Neural cell (in vitro differentiated cells): ENCODE results near the gene C11orf21. TPM values are rescaled to one million over a fixed set of nuclear protein-coding genes. Genes with fewer than 3 reads are reported as not detected.

ENCODE experiments used
- H2AFZ ChIP-seq: fragments of 200-600, 300-800 bp; sonication (generic), shearing (Covaris generic); 2 replicates; pipeline ENCODE4 v1.6.0; 2014; ENCODE audit warnings: low read depth, mild to moderate bottlenecking, antibody characterized with exemption, low read length, moderate library complexity
- H3F3A ChIP-seq: fragments of 200-600 bp; shearing (Covaris generic); 2 replicates; pipeline ENCODE4 v1.6.1; 2016; ENCODE audit warnings: mild to moderate bottlenecking, moderate library complexity, mixed read lengths, antibody characterized with exemption, low read length; ENCODE audit not compliant: insufficient read depth, poor library complexity, severe bottlenecking
- H3K27ac ChIP-seq: fragments of 200-600, 300-800 bp; sonication (generic), shearing (Covaris generic); 2 replicates; pipeline ENCODE4 v1.5.1; 2014; ENCODE audit warnings: mild to moderate bottlenecking, low read length, moderate library complexity
- H3K27me3 ChIP-seq: fragments of 300-800, 200-600 bp; sonication (generic), shearing (Covaris generic); 2 replicates; pipeline ENCODE4 v1.6.0; 2014; ENCODE audit warnings: mild to moderate bottlenecking, low read depth, low read length, moderate library complexity; ENCODE audit not compliant: insufficient read depth
- H3K36me3 ChIP-seq: fragments of 300-800, 200-600 bp; sonication (generic), shearing (Covaris generic); 2 replicates; pipeline ENCODE4 v1.5.1; 2014; ENCODE audit warnings: mild to moderate bottlenecking, antibody characterized with exemption, low read length, moderate library complexity; ENCODE audit not compliant: insufficient read depth
- H3K4me2 ChIP-seq: fragments of 300-800, 200-600 bp; sonication (generic), shearing (Covaris generic); 2 replicates; pipeline ENCODE4 v1.6.0; 2014; ENCODE audit warnings: mild to moderate bottlenecking, low read length
- H3K4me3 ChIP-seq: fragments of 300-800, 200-600 bp; sonication (generic), shearing (Covaris generic); 2 replicates; pipeline ENCODE4 v1.5.1; 2014; ENCODE audit warnings: mild to moderate bottlenecking, low read length, moderate library complexity
- H3K79me2 ChIP-seq: fragments of 200-600 bp; shearing (Covaris generic); replicated peaks from 2 replicates; pipeline ENCODE4 v1.6.0; 2014; ENCODE audit warnings: mild to moderate bottlenecking, low read length, moderate library complexity; ENCODE audit not compliant: insufficient read depth
- H3K9ac ChIP-seq: fragments of 300-800, 200-600 bp; sonication (generic), shearing (Covaris generic); 2 replicates; pipeline ENCODE4 v1.6.1; 2016; ENCODE audit warnings: mild to moderate bottlenecking, low read length, mixed read lengths
- H3K9me2 ChIP-seq: fragments of 200-600 bp; shearing (Covaris generic); 2 replicates; pipeline ENCODE4 v1.6.1; 2016; ENCODE audit warnings: mild to moderate bottlenecking, low read length, mixed read lengths; ENCODE audit not compliant: insufficient read depth
- H3K9me3 ChIP-seq: fragments of 200-600, 300-800 bp; sonication (generic), shearing (Covaris generic); 2 replicates; pipeline ENCODE4 v1.6.1; 2016; ENCODE audit warnings: mild to moderate bottlenecking, mixed run types, low read length, moderate library complexity, mixed read lengths
- H4K20me1 ChIP-seq: fragments of 200-600 bp; shearing (Covaris generic); 2 replicates; pipeline ENCODE4 v1.6.1; 2016; ENCODE audit warnings: mild to moderate bottlenecking, mixed run types; ENCODE audit not compliant: insufficient read depth
- EP300 ChIP-seq: fragments of 450-650 bp; conservative IDR thresholded peaks from 2 replicates; pipeline ENCODE4 v1.6.1; 2014; ENCODE audit warnings: antibody characterized with exemption, mild to moderate bottlenecking, moderate library complexity; ENCODE audit not compliant: poor library complexity, severe bottlenecking
- EZH2 ChIP-seq: fragments of 200-600, 300-800 bp; shearing (Covaris generic), sonication (generic); IDR thresholded peaks from 2 replicates; pipeline ENCODE4 v1.6.1; 2014; ENCODE audit warnings: antibody characterized with exemption, low read length, borderline replicate concordance, mild to moderate bottlenecking; ENCODE audit not compliant: insufficient read depth, poor library complexity, severe bottlenecking
- MXI1 ChIP-seq: fragments of 450-650 bp; conservative IDR thresholded peaks from 2 replicates; pipeline ENCODE4 v1.6.1; 2014; ENCODE audit warnings: antibody characterized with exemption, mild to moderate bottlenecking; ENCODE audit not compliant: poor library complexity, severe bottlenecking
- POLR2AphosphoS5 ChIP-seq: IDR thresholded peaks from 2 replicates; pipeline ENCODE4 v1.6.1; 2012
- RAD21 ChIP-seq: fragments of 450-650 bp; conservative IDR thresholded peaks from 2 replicates; pipeline ENCODE4 v1.6.1; 2014; ENCODE audit warnings: antibody characterized with exemption, mild to moderate bottlenecking, moderate library complexity
- SMC3 ChIP-seq: fragments of 450-650 bp; conservative IDR thresholded peaks from 2 replicates; pipeline ENCODE4 v1.6.1; 2014; ENCODE audit warnings: antibody characterized with exemption, mild to moderate bottlenecking, moderate library complexity; ENCODE audit not compliant: poor library complexity
- TAF1 ChIP-seq: IDR thresholded peaks from 2 replicates; pipeline ENCODE4 v1.6.1; 2012; ENCODE audit warnings: low read depth
- polyA plus RNA-seq: library from polyadenylated mRNA; depleted of rRNA; stranded (reverse); fragments of >200 nt; gene quantifications from 2 replicates; pipeline ENCODE4 v1.2.3, GENCODE V29; 2014
- TF ChIP-seq, protein P1 (sequence below): fragments of 450-650 bp; IDR thresholded peaks from 2 replicates; pipeline ENCODE4 v1.5.1; 2014; ENCODE audit warnings: antibody characterized with exemption, mild to moderate bottlenecking, moderate library complexity; ENCODE audit not compliant: poor library complexity, severe bottlenecking
- TF ChIP-seq, protein P2 (sequence below): IDR thresholded peaks from 2 replicates; pipeline ENCODE4 v1.6.1; 2012; ENCODE audit warnings: borderline replicate concordance

Gene C11orf21
- polyA plus RNA-seq, 1 donor from 2014 or later = not detected

DNA sequence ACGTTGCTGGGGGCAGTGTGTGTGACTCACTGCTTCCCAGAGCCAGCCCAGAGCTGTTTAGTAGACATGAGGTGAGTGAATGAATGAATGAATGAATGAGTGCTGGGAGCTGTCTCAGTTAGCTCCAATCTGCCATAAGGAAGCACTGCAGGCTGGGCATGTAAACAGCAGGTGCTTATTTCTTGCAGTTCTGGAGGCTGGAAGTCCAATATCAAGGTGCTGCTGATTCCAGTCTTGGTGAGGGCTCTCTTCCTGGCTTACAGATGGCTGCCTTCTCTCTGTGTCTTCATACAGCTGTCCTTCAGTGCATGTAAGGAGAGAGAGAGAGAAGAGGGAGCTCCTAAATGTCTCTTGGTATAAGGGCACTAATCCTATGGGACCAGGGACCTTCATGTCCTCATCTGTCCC lies 4.1 kb downstream of the C11orf21 start:
- TF ChIP-seq, protein P1, sequence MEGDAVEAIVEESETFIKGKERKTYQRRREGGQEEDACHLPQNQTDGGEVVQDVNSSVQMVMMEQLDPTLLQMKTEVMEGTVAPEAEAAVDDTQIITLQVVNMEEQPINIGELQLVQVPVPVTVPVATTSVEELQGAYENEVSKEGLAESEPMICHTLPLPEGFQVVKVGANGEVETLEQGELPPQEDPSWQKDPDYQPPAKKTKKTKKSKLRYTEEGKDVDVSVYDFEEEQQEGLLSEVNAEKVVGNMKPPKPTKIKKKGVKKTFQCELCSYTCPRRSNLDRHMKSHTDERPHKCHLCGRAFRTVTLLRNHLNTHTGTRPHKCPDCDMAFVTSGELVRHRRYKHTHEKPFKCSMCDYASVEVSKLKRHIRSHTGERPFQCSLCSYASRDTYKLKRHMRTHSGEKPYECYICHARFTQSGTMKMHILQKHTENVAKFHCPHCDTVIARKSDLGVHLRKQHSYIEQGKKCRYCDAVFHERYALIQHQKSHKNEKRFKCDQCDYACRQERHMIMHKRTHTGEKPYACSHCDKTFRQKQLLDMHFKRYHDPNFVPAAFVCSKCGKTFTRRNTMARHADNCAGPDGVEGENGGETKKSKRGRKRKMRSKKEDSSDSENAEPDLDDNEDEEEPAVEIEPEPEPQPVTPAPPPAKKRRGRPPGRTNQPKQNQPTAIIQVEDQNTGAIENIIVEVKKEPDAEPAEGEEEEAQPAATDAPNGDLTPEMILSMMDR = no peak
- TF ChIP-seq POLR2AphosphoS5 (no peak), MXI1 (no peak), EP300 (no peak), SMC3 (no peak), RAD21 (no peak), TAF1 (no peak), EZH2 (no peak)
- TF ChIP-seq, protein P2, sequence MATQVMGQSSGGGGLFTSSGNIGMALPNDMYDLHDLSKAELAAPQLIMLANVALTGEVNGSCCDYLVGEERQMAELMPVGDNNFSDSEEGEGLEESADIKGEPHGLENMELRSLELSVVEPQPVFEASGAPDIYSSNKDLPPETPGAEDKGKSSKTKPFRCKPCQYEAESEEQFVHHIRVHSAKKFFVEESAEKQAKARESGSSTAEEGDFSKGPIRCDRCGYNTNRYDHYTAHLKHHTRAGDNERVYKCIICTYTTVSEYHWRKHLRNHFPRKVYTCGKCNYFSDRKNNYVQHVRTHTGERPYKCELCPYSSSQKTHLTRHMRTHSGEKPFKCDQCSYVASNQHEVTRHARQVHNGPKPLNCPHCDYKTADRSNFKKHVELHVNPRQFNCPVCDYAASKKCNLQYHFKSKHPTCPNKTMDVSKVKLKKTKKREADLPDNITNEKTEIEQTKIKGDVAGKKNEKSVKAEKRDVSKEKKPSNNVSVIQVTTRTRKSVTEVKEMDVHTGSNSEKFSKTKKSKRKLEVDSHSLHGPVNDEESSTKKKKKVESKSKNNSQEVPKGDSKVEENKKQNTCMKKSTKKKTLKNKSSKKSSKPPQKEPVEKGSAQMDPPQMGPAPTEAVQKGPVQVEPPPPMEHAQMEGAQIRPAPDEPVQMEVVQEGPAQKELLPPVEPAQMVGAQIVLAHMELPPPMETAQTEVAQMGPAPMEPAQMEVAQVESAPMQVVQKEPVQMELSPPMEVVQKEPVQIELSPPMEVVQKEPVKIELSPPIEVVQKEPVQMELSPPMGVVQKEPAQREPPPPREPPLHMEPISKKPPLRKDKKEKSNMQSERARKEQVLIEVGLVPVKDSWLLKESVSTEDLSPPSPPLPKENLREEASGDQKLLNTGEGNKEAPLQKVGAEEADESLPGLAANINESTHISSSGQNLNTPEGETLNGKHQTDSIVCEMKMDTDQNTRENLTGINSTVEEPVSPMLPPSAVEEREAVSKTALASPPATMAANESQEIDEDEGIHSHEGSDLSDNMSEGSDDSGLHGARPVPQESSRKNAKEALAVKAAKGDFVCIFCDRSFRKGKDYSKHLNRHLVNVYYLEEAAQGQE = no peak
- H3K9ac ChIP-seq = no peak overlapping the region
- H3K9me3 ChIP-seq = no peaks in the 10 kb centered on the region
- no peaks in the 10 kb centered on the region for H3K9me2 ChIP-seq
- no peak overlapping the region for H3K27ac ChIP-seq
- no peak overlapping the region for H3K4me3 ChIP-seq
- no peak overlapping the region for H3K4me2 ChIP-seq
- no peak overlapping the region for H2AFZ ChIP-seq
- H3K27me3 ChIP-seq = no peaks in the 10 kb centered on the region
- no peaks in the 10 kb centered on the region for H3K36me3 ChIP-seq
- H3F3A ChIP-seq = no peaks in the 10 kb centered on the region
- H3K79me2 ChIP-seq = no peaks in the 10 kb centered on the region
- no peaks in the 10 kb centered on the region for H4K20me1 ChIP-seq

DNA sequence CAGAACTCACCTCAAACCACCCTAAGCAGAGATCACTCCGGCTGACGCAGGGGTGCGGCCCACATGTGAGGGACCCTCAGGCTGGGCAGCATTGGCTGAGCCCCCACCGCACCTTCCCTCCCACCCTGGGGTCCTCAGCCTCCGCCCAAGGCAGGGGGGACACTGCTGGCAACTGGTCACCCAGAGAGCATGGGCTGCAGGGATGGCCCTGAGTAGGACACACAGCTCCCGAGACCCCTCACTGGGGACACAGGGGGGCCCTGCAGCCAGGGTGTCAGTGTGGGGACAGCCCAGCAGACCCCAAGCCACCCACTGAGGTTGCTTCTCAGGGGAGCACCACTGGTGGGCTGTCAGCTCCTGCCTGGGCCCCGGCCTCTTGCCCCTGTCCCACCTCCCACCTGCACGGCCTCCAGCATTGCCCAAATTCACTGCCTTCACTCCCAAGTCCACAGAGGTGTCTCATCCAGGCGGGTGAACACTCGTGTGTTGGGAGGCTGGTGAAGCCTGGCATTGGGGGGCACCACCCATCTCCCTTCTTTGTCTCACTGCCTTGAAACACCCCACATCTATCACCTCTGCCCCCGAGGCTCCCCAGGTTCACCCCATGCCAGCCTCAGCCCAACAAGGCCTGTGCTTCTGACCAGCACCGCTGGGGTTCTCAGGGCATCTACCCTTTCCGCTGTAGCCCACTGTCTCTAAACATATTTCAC lies 4.7 kb downstream of the C11orf21 start:
- no peak overlapping the region for H3K4me3 ChIP-seq
- no peaks in the 10 kb centered on the region for H3K36me3 ChIP-seq
- no peaks in the 10 kb centered on the region for H4K20me1 ChIP-seq
- no peaks in the 10 kb centered on the region for H3K27me3 ChIP-seq
- H3F3A ChIP-seq = no peaks in the 10 kb centered on the region
- H3K9ac ChIP-seq = no peak overlapping the region
- H3K9me2 ChIP-seq = no peaks in the 10 kb centered on the region
- H3K79me2 ChIP-seq = no peaks in the 10 kb centered on the region
- H3K9me3 ChIP-seq = no peaks in the 10 kb centered on the region
- no peak overlapping the region for H3K27ac ChIP-seq
- H3K4me2 ChIP-seq = no peak overlapping the region
- TF ChIP-seq RAD21 = no peak
- TF ChIP-seq EP300 = no peak
- TF ChIP-seq, protein P1 = no peak
- TF ChIP-seq SMC3 = no peak
- TF ChIP-seq, protein P2 = no peak
- TF ChIP-seq MXI1 = no peak
- TF ChIP-seq POLR2AphosphoS5 = no peak
- TF ChIP-seq EZH2 = no peak
- TF ChIP-seq TAF1 = no peak
- H2AFZ ChIP-seq = no peak overlapping the region
